GM20000 (cell line): Measurements from ENCODE around the gene MPRIP.

ENCODE experiments used
- DNase-seq: peaks from one replicate; pipeline ENCODE4 v3.0.0; 2012; ENCODE audit warnings: low spot score
- TF ChIP-seq, protein P1 (sequence below): IDR thresholded peaks from 2 replicates; pipeline ENCODE4 v1.5.1; 2012; ENCODE audit warnings: mild to moderate bottlenecking, control low read depth; ENCODE audit errors: extremely low read depth, missing control alignments

Gene MPRIP

DNA sequence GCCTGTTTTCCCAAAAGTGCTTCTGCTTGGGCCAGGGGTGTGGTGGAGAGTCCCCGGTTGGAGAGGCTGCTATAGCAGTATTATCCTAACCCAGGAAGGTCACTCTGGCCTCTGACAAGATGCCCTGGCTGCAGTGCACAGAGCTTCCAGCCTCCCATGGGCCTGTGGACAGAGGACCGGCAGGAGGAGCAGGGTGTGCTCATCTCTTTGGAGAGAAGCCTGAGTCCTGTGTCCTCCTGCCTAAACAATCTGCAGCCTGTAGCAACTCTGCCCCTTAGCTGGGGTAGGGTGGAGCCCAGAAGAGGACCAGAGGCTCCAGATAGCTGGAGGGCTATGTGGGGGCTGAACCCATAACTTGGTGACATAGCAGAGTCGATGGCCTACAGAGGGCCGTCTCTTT lies 78.0 kb downstream of the MPRIP start:
- TF ChIP-seq, protein P1, sequence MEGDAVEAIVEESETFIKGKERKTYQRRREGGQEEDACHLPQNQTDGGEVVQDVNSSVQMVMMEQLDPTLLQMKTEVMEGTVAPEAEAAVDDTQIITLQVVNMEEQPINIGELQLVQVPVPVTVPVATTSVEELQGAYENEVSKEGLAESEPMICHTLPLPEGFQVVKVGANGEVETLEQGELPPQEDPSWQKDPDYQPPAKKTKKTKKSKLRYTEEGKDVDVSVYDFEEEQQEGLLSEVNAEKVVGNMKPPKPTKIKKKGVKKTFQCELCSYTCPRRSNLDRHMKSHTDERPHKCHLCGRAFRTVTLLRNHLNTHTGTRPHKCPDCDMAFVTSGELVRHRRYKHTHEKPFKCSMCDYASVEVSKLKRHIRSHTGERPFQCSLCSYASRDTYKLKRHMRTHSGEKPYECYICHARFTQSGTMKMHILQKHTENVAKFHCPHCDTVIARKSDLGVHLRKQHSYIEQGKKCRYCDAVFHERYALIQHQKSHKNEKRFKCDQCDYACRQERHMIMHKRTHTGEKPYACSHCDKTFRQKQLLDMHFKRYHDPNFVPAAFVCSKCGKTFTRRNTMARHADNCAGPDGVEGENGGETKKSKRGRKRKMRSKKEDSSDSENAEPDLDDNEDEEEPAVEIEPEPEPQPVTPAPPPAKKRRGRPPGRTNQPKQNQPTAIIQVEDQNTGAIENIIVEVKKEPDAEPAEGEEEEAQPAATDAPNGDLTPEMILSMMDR: no peak
- DNase-seq: no peak

DNA sequence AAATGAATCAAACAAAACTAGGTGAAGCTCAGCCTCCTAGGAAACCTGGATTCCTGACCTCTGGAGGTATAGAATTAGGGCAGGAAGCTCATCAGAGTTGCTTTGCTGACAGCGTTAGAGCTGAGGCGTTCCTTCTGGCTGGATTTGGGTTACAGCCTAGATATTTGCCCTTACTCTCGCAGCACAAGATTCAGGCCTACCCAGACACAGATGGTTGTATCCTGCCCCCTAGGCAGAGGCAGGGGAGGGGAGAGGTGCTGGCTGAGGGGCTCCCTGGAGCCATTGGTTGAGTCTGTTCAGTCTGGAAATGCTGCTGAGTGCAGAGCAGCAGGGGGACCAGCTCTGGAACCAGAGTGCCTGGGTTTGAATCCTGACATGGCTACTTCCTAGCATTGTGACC lies 78.4 kb downstream of the MPRIP start:
- TF ChIP-seq, protein P1: no peak
- no peak for DNase-seq

DNA sequence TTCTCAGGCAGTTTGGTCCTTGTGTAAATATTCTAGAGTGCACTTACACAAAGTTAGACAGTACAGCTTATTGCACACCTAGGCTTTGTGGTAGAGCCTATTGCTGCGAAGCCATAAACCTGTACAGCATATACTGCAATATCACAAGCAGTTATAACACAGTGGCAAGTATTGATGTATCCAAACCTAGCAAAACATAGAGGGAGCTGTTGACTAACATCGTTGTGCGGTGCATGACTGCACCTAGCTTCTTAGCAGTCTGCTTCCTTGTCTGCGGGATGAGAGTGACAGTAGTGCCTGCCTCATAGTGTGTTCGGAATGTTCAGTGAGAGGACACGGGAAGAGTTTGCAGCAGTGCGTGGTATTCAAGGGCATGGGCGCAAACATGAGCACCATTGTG lies 78.9 kb downstream of the MPRIP start:
- TF ChIP-seq, protein P1: no peak
- DNase-seq: no peak

DNA sequence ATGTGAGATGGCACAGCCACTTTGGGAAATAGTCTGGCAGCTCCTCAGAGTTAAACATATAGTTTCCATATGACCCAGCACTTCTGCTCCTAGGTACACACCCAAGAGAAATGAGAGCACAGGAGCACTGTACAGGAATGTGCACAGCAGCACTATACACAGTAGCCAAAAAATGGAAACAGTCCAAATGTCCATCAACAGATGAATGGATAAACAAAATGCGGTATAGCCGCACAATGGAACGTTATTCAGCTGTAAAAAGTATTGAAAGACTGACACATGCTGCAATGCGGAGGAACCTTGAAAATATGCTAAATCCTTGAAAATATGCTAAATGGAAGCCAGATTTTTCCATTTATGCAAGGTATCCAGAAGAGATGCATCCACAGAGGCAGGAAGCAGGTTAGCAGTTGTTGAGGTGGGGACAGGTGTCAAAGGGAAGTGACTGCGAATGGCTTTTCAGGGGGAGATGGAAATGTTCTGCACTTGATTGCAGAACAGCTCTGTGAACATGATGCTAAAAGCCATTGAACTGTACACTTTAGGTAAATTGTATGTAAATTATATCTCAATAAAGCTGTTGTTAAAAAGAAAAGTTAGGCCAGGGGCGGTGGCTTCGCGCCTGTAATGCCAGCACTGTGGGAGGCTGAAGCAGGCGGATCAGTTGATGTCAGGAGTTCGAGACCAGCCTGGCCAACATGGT lies 80.7 kb downstream of the MPRIP start:
- no peak for DNase-seq
- TF ChIP-seq, protein P1: no peak

DNA sequence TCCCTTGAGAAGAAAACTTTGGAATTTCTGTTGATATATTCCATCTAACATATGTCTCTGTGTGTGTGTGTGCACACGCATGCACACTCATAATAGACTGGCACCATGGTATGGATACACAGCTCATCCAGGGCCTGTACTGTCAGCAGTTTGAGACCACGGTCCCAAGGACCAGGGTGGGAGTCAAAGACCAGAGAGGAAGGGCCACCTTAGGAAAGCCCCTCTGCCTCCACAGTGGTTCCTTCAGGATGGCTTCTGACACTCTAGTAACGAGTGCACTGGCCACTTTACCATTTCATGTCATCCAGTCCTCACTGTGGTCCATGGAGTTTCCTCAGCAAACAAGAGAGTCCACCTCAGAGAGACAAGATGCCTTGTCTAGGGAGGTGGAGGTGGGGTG lies 82.1 kb downstream of the MPRIP start:
- TF ChIP-seq, protein P1: no peak
- DNase-seq: no peak

DNA sequence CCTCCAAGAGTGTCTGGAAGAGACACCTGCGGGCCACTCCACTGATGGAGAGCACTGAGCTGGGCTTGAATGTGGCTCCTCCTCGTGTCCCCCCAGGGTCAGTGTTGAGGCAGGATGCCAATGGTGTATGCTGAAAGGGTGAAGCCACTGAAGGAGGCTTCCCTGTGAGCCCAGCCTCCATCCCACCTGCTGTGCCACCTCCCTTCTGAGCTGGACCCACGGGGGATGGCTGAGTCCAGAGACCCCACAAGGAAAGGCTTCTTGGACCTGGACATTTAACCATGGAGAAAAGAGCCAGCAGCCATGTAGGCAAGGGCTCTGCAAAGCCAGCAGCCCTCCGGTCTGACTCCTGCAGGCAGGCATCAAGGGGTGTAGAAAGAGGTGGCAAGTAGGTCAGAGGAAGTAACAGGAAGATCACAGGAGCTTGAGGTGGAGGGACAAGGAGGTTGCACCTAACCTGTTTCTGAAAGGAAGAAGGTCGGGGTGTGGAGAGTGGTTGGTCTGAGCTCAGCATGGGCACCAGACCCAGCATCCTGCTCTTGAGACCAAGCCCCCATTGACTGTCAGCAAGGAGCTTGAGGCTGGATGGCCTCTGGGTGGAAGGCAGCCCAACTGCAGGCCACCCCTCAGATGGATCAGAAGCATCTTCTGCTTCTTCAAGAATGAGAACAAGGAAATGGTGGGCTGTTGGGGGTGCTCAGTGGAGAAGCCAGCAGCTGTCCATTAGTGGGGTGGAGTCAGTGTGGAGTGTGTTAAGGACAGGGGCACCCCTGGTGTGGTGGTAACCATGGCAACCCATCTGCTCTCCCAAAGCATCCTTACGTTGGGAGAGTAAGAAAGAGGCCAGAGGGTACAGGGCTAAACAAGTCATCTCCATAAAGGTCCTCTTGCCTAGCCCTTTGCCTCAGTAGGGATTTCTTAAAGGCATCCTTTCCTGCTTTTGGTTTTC lies 83.2 kb downstream of the MPRIP start:
- TF ChIP-seq, protein P1: no peak
- no peak for DNase-seq
